Rectal smooth muscle tissue (tissue), 1 donor: ENCODE results near the gene ADGRA1.
"Not testable (repeated sequence)": the region's sequence is repeated elsewhere in the genome, so short reads cannot be mapped to it uniquely, and the experiment has no call there.

ENCODE experiments used
- H3K27ac ChIP-seq: one replicate; pipeline ENCODE4 v1.7.0; 2013; ENCODE audit warnings: low read depth, low read length, inconsistent platforms
- H3K27me3 ChIP-seq: one replicate; pipeline ENCODE4 v1.7.0; 2013; ENCODE audit warnings: low read length; ENCODE audit not compliant: control insufficient read depth, insufficient read depth
- H3K36me3 ChIP-seq: one replicate; pipeline ENCODE4 v1.7.0; 2013; ENCODE audit warnings: low read length; ENCODE audit not compliant: control insufficient read depth, insufficient read depth
- H3K4me1 ChIP-seq: one replicate; pipeline ENCODE4 v1.7.0; 2013; ENCODE audit warnings: low read length; ENCODE audit not compliant: control insufficient read depth, insufficient read depth
- H3K4me3 ChIP-seq: one replicate; pipeline ENCODE4 v1.7.0; 2013; ENCODE audit warnings: low read length
- H3K9ac ChIP-seq: one replicate; pipeline ENCODE4 v1.7.0; 2013; ENCODE audit warnings: low read length

Gene ADGRA1

DNA sequence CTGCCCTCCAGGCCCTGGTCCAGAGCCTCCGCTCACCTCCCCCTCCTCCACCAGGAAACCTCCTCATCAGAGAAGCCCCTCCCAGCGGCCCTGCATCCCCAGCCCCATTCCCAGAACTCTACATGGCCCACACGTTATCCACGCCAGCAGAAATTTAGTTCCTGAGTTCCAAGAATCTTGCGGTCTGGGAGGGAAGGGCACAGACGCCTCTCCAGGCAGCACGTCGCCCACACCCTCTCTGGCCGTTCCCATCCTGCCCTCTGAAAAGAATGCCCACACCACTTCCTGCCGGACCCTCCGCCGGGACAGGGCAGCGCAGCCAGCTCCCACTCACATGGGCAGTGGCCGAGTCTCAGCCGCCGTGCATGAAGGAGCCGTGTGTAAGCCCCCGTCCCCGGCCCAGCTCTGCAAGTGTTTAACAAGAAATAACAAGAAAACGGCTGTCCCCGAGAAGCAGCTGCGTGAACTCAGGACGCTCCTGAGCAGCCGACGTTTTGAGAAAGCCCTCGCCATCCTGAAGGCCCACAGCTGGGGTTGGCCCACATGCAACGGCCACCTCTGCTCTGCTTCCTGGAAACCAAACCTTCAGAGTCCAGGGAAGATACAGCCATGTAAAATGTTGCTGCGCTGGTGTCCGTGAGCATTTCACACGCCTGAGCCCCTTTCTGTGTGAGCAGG lies 17.4 kb downstream of the ADGRA1 start:
- Histone ChIP-seq H3K9ac (no peak overlapping the region), H3K27me3 (no peaks in the 10 kb centered on the region), H3K27ac (no peak overlapping the region)

DNA sequence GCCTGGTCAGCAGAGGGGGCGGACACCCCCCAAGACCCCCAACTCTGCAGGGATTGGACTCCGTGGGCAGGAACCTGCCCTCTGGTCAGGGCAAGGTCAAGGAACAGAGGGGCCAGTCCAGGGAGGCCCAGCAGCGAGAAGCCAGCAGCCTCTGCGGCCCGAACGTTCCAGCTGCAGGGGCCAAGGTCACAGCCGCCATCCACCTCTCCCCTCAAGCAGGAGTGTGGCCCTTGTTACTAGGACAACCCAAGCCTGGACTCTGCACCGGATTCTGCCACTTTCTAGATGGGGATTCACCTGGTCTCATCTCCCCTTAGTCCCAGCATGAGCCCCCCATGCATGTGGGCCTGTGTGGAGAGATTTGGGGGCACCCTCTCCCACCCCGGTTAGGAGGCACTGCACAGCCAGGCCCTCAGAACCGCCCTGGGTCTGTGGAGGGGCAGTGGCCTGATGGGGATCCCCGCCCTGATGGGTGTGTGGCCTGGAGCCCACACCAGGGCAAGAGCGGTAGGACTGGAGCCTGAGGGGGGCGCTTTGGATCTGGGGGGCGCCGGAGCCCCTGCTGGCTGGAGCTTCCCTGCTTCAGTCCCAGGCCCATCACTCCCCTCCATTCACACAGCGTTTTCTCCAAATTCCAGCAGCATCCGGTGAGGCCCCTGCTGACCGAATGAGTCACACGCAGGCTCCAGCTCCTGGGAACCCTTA lies 18.1 kb downstream of the ADGRA1 start:
- Histone ChIP-seq H3K4me1 (no peaks in the 10 kb centered on the region), H3K27me3 (no peaks in the 10 kb centered on the region), H3K9ac (no peak overlapping the region), H3K27ac (no peak overlapping the region), H3K36me3 (no peaks in the 10 kb centered on the region), H3K4me3 (no peak overlapping the region)

More for the DNA sequence above, 17.4 kb downstream of the ADGRA1 start:
- no peaks in the 10 kb centered on the region for H3K36me3 ChIP-seq
- no peak overlapping the region for H3K4me3 ChIP-seq
- H3K4me1 ChIP-seq = no peaks in the 10 kb centered on the region

DNA sequence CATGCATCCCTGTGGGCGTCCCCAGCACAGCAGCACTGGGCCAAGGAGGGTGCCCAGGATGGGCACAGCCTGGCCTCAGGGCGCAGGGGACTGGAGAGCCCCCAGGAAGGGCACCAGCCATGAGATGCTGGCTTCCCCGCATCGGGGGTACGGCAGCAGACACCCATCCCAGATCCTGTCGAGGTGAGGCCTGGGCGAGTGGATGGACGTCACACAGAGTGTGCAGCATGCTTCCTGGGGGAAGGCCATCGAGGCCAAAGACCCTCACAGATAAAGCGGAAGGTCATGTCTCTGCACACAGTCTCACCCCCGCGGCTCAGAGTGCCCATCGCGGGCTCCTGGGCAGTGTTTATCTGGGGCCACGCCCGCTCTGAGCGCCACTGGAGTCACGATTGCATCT lies 18.8 kb downstream of the ADGRA1 start:
- H3K9ac ChIP-seq = no peak overlapping the region
- no peaks in the 10 kb centered on the region for H3K4me1 ChIP-seq
- H3K4me3 ChIP-seq = no peak overlapping the region
- H3K36me3 ChIP-seq = no peaks in the 10 kb centered on the region
- peaks cover 1% of the 10 kb centered on the region for H3K27me3 ChIP-seq
- H3K27ac ChIP-seq = no peak overlapping the region

DNA sequence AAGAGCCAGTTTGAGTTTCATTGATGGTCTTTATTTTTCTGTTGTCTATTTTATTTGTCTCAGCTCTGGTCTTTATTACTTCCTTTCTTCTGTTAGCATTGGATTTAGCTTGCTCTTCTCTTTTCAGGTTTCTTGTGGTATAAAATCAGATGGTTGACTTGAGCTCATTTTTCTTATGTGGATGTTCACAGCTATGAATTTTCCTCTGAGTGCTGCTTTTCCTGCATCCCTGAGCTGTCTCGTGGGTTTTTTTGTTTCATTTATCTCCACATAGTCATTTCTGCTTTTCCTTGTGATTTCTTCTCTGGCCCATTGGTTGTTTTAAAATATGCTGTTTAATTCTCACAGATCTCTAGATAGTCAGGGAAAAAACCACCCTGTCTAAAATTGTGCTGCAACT lies 19.7 kb downstream of the ADGRA1 start:
- Histone ChIP-seq H3K4me1 (no peaks in the 10 kb centered on the region), H3K36me3 (no peaks in the 10 kb centered on the region)

DNA sequence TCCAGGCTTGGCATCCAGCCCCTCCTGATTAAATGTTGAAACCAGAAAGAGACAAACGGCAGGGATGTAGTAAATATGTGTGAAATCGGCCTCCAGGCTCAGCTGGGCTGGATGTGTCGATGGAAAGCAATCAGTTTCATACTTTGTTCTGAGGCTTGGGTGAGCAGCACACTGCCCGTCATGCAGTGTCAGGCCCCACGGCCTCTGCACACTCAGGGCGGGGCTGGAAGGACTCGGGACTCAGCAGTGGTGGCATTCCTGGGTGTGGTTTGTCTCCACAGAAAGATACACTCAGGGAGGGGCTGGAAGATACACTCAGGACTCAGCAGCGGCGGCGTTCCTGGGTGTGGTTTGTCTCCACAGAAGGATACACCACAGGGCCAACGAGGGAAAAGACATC lies 22.0 kb downstream of the ADGRA1 start:
- peaks cover 3% of the 10 kb centered on the region for H3K27me3 ChIP-seq
- H3K9ac ChIP-seq = no peak overlapping the region
- H3K4me1 ChIP-seq = no peaks in the 10 kb centered on the region
- no peak overlapping the region for H3K27ac ChIP-seq
- H3K36me3 ChIP-seq = no peaks in the 10 kb centered on the region
- no peak overlapping the region for H3K4me3 ChIP-seq

More for the DNA sequence above, 19.7 kb downstream of the ADGRA1 start:
- Histone ChIP-seq H3K4me3 (no peak overlapping the region), H3K9ac (no peak overlapping the region), H3K27me3 (peaks cover 3% of the 10 kb centered on the region), H3K27ac (no peak overlapping the region)

DNA sequence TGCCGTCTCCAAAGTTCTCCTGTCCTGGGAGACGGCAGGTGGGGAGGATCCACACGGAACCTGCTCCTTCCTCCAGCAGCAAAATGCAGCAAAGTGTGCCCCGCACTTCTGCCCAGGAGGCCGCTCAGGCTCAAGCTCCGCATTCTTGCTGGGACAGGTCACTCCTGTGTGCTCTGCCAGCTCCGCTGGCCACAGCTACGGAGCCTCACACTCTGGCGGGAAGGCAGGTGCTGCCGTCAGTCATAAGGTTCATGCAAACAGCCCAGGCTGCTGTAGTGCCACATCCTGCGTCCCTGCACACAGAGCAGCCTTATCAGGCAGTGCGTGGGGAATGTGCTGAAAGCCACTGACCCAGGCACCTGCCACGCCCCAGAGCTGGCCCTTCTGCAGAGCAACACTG lies 22.4 kb downstream of the ADGRA1 start:
- Histone ChIP-seq H3K36me3 (no peaks in the 10 kb centered on the region), H3K27ac (no peak overlapping the region), H3K27me3 (peaks cover 3% of the 10 kb centered on the region), H3K9ac (no peak overlapping the region), H3K4me3 (no peak overlapping the region), H3K4me1 (no peaks in the 10 kb centered on the region)

DNA sequence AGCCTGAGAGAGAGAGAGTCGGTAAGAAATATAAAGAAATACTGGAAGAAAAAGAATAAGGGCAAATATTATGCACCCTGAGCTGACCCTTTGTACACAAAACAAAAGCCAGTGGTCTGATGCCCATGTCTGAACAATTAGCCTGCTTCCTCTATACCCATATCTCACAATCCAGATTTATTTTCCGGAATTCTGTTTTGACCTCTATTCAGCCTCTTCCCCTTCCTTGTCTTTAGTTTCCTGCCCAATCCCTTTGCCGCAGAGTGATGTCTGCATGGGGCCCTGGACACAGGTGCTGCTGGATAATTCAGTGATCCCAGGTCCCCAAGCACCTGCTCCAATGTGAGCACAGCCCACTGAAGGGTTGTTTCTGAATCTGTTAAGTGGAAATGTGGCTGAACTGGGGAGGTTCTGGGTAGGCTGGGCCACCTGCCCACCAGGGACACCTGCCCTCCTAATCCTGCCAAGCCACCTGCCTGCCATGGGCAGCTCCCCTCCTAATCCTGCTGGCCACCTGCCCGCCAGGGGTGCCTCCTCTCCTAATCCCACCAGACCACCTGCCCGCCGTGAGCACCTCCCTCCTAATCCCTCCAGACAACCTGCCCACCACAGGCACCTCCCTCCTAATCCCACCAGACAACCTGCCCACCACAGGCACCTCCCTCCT lies 23.0 kb downstream of the ADGRA1 start:
- no peaks in the 10 kb centered on the region for H3K4me1 ChIP-seq
- no peak overlapping the region for H3K9ac ChIP-seq
- no peak overlapping the region for H3K4me3 ChIP-seq
- peaks cover 3% of the 10 kb centered on the region for H3K27me3 ChIP-seq
- no peaks in the 10 kb centered on the region for H3K36me3 ChIP-seq
- no peak overlapping the region for H3K27ac ChIP-seq

DNA sequence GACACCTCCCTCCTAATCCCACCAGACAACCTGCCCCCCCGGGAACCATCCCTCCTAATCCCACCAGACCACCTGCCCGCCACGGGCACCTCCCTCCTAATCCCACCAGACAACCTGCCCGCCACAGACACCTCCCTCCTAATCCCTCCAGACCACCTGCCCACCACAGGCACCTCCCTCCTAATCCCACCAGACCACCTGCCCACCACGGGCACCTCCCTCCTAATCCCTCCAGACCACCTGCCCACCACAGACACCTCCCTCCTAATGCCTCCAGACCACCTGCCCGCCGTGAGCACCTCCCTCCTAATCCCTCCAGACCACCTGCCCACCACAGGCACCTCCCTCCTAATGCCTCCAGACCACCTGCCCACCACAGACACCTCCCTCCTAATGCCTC lies 23.9 kb downstream of the ADGRA1 start:
- not testable (repeated sequence) for H3K36me3 ChIP-seq, H3K9ac ChIP-seq, H3K4me3 ChIP-seq, H3K4me1 ChIP-seq, H3K27ac ChIP-seq, H3K27me3 ChIP-seq

DNA sequence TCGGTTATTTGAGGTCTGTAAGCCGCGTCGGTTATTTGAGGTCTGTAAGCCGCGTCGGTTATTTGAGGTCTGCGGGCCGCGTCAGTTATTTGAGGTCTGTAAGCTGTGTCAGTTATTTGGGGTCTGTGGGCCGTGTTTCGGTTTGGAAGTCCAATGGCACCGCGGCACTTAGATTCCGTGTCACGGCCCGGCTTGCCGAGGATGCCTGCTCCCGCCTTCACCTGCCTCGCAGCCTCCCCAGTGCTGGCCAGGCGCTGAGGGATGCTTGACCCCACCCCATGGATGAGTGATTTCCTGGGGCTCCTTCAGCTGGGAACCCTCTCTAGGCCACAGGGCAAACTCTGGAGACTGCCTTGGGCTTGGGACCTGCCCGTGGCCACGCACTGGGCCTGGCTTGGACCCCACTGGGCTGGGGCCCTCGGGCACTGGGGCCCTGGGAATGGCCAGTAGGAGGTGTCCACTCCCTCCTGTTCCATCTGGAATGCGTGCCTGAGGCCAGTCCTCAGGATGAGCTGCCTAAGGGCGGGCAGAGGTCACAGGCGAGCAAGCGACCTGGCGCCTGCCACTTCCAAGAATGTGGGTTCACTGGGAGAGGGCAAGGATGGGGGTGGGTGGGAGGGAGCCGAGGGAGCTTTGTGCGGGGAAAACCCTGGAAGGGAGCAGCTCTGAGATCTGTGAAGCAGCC lies 25.6 kb downstream of the ADGRA1 start:
- no peaks in the 10 kb centered on the region for H3K4me1 ChIP-seq
- no peak overlapping the region for H3K4me3 ChIP-seq
- no peak overlapping the region for H3K9ac ChIP-seq
- H3K27me3 ChIP-seq = peaks cover 3% of the 10 kb centered on the region
- no peaks in the 10 kb centered on the region for H3K36me3 ChIP-seq
- no peak overlapping the region for H3K27ac ChIP-seq

DNA sequence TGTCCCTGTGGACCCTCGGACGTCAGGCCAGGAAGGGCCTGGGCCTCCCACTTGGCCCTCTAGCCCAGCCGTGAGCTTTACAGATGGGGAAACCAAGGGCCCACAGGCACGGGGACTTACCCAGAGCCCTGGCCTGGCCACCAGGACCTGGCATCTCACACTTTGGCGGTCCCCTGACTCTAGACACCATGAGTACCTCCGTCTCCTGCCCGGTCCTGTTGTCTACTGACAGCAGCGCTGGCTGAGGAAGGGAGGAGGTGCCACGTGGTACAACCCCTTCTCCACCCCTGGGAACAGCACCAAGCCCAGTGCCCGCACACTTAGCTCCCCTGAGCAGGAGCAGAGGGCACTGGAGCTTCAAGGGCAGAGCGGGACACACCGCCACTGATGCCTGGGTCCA lies 26.1 kb downstream of the ADGRA1 start:
- Histone ChIP-seq H3K27me3 (peaks cover 3% of the 10 kb centered on the region), H3K36me3 (no peaks in the 10 kb centered on the region), H3K27ac (no peak overlapping the region), H3K4me3 (no peak overlapping the region), H3K9ac (no peak overlapping the region), H3K4me1 (no peaks in the 10 kb centered on the region)

DNA sequence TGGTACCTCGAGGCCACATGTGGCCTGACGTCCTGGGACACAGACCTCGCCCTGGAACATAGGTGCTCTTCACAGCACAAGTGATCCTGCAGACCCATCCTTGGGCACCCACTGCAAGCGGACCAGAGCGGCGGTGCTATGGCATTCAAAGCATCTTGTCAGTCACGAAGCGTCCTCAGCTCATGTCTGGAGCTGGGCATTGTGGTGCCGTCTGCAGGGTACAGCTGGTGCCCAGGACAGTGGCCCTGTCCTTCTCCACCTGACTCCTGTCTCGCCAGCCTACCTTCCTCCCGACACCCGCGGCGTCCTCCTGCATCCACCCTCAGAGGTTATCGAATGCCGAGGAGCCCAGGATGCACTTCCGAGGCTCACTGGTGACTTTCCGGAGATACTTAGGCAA lies 26.5 kb downstream of the ADGRA1 start:
- no peak overlapping the region for H3K9ac ChIP-seq

DNA sequence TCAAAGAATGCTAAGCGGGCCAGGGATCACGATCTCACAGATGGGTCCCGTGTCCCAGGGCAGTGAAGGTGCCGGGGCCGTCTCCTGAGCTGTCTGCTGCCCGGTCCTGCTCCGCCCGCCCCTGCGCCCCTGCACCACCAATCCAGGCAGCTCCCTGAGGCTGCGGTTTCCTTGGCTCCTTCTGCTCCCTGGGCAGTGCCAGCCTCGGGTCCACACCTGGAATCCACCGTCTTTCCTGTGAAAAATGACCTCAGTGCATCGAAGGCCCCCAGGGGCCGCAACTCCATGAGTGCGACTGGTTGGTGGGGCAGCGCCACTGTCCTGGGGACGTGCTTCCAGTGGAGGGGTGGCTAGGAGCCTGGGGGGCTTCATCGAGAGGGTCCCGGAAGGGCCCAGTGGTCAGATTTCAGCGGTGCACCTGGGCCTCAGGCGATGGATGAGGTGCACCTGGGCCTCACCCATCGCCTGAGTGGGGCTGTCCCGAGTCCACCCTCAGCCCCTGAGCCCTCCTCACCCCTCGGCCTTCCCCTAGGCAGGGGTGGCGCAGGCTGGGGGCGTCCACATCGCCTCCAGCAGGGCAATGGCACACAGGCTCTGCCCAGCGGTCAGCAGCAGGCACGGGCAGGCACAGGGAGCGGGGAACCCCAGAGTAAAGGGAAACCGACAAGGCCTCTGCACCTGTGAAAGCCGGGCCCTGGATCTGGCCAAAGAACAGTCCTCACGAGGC lies 27.2 kb downstream of the ADGRA1 start:
- H3K9ac ChIP-seq = no peak overlapping the region
- H3K27me3 ChIP-seq = peaks cover 3% of the 10 kb centered on the region
- H3K36me3 ChIP-seq = no peaks in the 10 kb centered on the region
- H3K27ac ChIP-seq = no peak overlapping the region
- no peak overlapping the region for H3K4me3 ChIP-seq
- H3K4me1 ChIP-seq = no peaks in the 10 kb centered on the region

More for the DNA sequence above, 26.5 kb downstream of the ADGRA1 start:
- no peaks in the 10 kb centered on the region for H3K4me1 ChIP-seq
- peaks cover 3% of the 10 kb centered on the region for H3K27me3 ChIP-seq
- H3K4me3 ChIP-seq = no peak overlapping the region
- H3K27ac ChIP-seq = no peak overlapping the region
- H3K36me3 ChIP-seq = no peaks in the 10 kb centered on the region
